Inflammatory macrophage treated with lipopolysaccharide for 4 hours (primary cell): Measurements from ENCODE around the gene URM1.

Experiments used
- DNase-seq: peaks from one replicate; pipeline ENCODE4 v3.0.0-alpha.2; 2020

URM1 gene

DNA sequence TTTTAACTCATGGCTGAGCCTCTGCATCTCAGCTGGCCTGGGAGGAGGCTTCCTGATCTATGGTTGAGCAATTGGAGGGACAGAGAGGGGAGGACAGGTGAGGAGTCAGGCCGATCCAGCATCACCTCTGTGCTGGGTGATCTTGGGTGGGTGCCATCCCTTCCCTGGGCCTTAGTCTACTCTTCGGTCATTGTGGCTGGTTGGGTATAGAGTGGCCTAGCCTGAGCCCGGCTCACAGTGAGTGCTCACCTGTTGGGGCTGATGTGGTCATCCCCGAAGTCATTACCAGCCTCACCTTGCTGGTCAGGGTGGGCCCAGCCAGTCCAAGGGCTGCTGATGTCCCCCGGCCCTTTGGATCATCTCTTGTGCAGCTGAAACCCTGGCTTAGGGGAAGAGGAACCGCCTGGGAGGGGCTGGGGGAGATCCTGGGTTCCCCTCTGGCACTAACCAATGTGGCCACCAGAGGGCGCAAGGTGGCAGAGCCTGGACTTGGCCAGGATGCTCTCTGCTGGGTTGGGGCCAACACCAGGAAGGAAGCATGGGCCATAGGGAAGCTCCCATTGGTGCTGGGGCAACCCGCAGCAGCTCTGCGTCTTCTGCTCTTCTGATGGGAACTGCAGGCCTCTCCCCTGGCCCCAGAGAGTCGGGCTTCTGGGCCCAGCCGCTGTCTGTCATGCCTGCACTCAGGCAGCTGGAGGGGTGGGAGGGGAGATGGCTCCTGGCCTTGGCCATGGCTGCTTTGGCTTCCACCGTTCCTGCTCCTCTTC is 67.4 kb downstream of the URM1 start:
- DNase-seq: peak; percentile 76

DNA sequence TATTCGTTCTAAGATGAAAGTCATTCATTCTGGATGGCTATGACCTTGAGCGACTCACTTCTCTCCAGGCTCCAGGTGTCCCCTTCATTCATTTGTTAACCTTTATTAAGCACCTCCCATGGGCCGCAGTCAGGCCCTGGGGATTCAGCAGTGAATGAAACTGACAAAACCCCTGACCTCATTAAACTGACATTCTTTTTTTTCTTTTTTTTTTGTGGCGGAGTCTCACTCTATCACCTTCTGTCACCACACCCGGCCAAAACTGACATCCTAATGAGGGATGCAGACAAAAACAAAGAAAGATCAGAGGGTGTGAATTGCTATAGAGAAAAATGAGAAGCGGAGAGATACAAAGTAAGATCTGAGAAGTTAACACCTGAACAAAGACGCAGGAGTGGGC is 68.1 kb downstream of the URM1 start:
- no peak for DNase-seq
